22Rv1 (cell line): ENCODE measurements around the gene PCTP.

Source experiments
- CTCF ChIP-seq: fragments of 450-650 bp; IDR thresholded peaks from 2 replicates; pipeline ENCODE4 v1.5.1; 2017; ENCODE audit warnings: mild to moderate bottlenecking
- ZFX ChIP-seq: fragments of 450-650 bp; IDR thresholded peaks from 2 replicates; pipeline ENCODE4 v1.6.1; 2017; ENCODE audit warnings: antibody characterized with exemption, borderline replicate concordance

GRCh38 chr17:55726440-55726839 is 24.4 kb upstream of the PCTP start:
- TF ChIP-seq CTCF (no peak), ZFX (no peak)
